ENCODE results near the gene AGXT2. TPM values are rescaled to one million over a fixed set of nuclear protein-coding genes. Genes with fewer than 3 reads are reported as not detected.
A peak's percentile ranks its signal among the peaks of the same experiment; 100 is the strongest.

Gene AGXT2
- total RNA-seq = 0.05 TPM in 1 of 2 replicates, not detected in the other

GRCh38 chr5:35047785-35048404, at the start of gene AGXT2:
AGXT2 (minus strand) TSS chr5:35047949; CDS start chr5:35047892, 57 bp downstream.
- DNase-seq = no peak

GRCh38 chr5:35096932-35097331, 49.2 kb upstream of the AGXT2 start:
- DNase-seq = no peak

- no peak for DNase-seq
Measured at GRCh38 chr5:35096216-35096615, 48.5 kb upstream of the AGXT2 start.

GRCh38 chr5:35095366-35095765, 47.6 kb upstream of the AGXT2 start:
- no peak for DNase-seq

- no peak for DNase-seq
Measured at GRCh38 chr5:35094948-35095347, 47.2 kb upstream of the AGXT2 start.

- no peak for DNase-seq
Measured at GRCh38 chr5:35092703-35093102, 45.0 kb upstream of the AGXT2 start.

GRCh38 chr5:35091704-35092103, 44.0 kb upstream of the AGXT2 start:
- no peak for DNase-seq

- peak; percentile 63 for DNase-seq
Measured at GRCh38 chr5:35089334-35090314, 41.9 kb upstream of the AGXT2 start.

GRCh38 chr5:35087991-35088390, 40.2 kb upstream of the AGXT2 start:
- DNase-seq = no peak

GRCh38 chr5:35083150-35083549, 35.4 kb upstream of the AGXT2 start:
- DNase-seq = no peak

- no peak for DNase-seq
Measured at GRCh38 chr5:35082530-35082929, 34.8 kb upstream of the AGXT2 start.

GRCh38 chr5:35081134-35081533, 33.4 kb upstream of the AGXT2 start:
- DNase-seq = no peak

- no peak for DNase-seq
Measured at GRCh38 chr5:35073160-35073559, 25.4 kb upstream of the AGXT2 start.

GRCh38 chr5:35069188-35069587, 21.4 kb upstream of the AGXT2 start:
- no peak for DNase-seq

GRCh38 chr5:35067985-35068384, 20.2 kb upstream of the AGXT2 start:
- no peak for DNase-seq

- DNase-seq = no peak
Measured at GRCh38 chr5:35066260-35066795, 18.6 kb upstream of the AGXT2 start.

- DNase-seq = no peak
Measured at GRCh38 chr5:35063414-35063813, 15.7 kb upstream of the AGXT2 start.

GRCh38 chr5:35061211-35061770, 13.5 kb upstream of the AGXT2 start:
- DNase-seq = no peak

- DNase-seq = no peak
Measured at GRCh38 chr5:35060236-35060635, 12.5 kb upstream of the AGXT2 start.

- DNase-seq = no peak
Measured at GRCh38 chr5:35059251-35059650, 11.5 kb upstream of the AGXT2 start.

- DNase-seq = no peak
Measured at GRCh38 chr5:35058374-35058788, 10.6 kb upstream of the AGXT2 start.

GRCh38 chr5:35056686-35057085, 8.9 kb upstream of the AGXT2 start:
- no peak for DNase-seq

- no peak for DNase-seq
Measured at GRCh38 chr5:35052838-35053237, 5.1 kb upstream of the AGXT2 start.
